Measurements from ENCODE around the gene CTU1.

DNA sequence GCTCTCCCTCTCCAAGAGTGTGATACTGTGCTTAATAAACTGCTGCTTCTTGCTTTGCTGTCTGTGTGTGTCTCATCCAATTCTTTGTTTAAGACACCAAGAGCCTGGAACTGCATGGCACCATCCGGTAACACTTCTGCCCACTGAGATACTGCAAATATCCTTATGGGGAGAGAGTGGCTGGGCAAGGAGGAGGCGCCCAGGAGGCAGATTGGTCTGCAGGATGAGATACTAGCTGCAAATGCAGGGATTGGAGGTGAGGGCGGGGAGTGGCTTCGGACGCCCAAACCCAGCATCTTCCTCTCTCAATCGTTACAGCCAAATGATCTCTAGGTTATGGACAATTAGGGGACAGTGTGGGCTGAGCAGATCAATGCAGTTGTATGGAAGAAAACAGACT is 32.2 kb upstream of the CTU1 start:
- TF ChIP-seq CTCF (IDR thresholded peaks at IDR 0.05) = no peak
- no peak for TF ChIP-seq POLR2AphosphoS5 (IDR thresholded peaks at IDR 0.05)
- no peak for TF ChIP-seq POLR2A (IDR thresholded peaks at IDR 0.05)

Data from prostate gland (tissue), 2 donors.